AML-193 (cell line): Measurements from ENCODE around the gene PRPSAP2.
"Not testable (repeated sequence)": the region's sequence is repeated elsewhere in the genome, so short reads cannot be mapped to it uniquely, and the experiment has no call there.

Source experiments
- DNase-seq, 2 experiments: peaks; one replicate each; lab custom pipeline; 2025; lab: John Stamatoyannopoulos, UW

The PRPSAP2 gene

GRCh38 chr17:18857864-18858566 lies at the start of gene PRPSAP2:
TSS of gene PRPSAP2 (plus strand) at chr17:18858131. CDS start at chr17:18865834, 7,703 bp downstream.
- DNase-seq: peak; percentile 66 to 67

- not testable (repeated sequence) for DNase-seq
These were observed 42.0 kb upstream of the PRPSAP2 start for GRCh38 chr17:18815924-18816323.

DNA sequence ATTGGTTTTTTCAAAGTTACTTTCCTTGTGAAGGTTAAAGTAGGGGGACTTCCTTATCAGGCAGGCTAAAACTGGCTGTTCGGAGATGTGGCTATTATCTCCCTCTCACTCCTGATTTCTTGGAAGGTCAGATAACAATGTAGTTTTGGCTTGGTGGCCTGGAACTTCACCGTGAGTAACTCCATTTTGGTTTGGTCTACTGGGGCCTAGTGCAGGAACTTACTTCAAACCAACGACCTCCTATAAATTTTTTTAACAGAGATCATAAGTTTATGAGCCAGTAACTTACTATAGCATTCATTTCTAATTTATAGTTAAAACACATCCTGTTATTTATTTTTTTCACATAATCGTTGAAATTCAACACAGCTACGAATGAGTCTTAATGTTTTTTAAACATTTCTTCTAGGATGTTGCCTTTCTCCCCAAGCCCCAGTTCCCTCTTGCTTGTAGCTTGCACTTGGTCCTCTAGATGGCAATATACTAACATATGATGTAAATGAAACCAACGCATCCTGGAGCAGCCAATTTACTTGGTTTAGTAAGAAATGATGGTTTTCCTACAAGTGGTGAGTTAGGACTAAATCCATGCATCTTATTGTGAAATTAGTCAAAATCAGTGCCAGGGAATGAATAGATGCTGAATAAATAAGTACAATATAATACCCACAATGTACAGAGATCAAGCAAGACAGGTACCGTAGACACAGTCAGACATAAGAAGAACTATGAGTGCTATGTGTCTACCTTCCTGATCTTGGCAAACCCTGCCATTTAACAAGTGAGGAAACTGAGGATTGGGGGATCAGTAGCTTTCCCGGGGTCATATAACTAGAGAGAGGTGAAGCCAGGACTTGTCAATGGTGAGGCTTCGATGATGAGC lies 41.2 kb upstream of the PRPSAP2 start:
- DNase-seq: peak; percentile 4 to 18

DNA sequence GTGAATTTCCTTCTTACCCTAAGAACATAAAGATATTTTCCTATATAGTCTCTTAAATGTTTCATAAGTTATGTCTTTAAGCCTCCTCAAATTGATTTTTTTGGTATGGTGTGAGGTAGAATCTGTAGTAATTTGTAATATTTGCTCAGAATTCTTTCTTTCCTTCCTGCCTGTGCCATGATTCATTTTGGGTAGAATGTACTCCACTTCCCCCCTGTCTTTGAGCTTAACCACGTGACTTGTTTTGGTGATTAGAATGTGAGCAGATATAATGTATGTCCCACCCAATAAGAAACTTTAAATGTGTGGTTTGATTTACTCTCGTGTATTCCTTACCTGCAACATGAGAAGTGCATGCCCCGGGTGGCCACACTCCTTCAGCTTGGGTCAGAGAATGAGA lies 36.5 kb upstream of the PRPSAP2 start:
- DNase-seq: not testable (repeated sequence)

DNA sequence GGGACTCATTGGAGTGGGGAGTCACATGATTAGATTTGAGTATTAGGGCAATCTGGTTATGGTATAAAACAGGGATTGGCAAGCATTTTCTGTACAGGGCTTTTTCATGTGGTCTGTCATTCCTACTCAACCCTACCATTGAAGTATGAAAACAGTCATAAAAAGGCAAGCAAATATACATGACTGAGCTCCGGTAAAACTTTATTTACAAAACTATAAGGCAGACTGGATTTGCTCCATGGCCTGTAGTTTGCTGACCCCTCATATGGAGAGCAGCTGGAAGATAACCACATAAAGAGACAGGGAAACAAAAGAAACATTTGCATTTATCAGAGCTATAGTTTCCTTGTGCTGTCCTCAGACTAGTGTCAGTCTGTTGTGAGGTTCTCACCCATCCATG lies 30.3 kb upstream of the PRPSAP2 start:
- DNase-seq: not testable (repeated sequence)

GRCh38 chr17:18848501-18848900 lies 9.4 kb upstream of the PRPSAP2 start:
- DNase-seq: no peak

DNA sequence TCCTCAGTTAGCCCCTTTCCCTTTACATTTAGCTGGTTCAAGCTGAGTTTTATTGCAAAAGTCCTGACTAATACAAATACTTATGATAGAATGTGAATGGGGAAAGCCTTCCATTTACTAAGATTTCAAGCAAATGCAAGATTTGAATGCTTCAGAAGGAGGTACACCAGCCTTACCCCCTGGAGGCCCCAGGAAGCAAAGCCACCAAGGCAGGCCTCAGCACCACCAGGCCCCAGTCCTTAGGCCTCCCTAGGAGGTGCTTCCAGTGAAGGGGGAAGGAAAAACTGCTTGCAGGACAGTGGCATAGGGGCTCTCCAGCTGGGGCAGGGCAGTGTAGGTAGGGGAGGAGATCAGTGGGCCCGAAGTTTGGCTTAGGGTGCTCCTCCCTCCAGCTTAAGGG lies 7.3 kb upstream of the PRPSAP2 start:
- DNase-seq: no peak

- DNase-seq: no peak
These were observed 6.7 kb upstream of the PRPSAP2 start for GRCh38 chr17:18851201-18851600.

DNA sequence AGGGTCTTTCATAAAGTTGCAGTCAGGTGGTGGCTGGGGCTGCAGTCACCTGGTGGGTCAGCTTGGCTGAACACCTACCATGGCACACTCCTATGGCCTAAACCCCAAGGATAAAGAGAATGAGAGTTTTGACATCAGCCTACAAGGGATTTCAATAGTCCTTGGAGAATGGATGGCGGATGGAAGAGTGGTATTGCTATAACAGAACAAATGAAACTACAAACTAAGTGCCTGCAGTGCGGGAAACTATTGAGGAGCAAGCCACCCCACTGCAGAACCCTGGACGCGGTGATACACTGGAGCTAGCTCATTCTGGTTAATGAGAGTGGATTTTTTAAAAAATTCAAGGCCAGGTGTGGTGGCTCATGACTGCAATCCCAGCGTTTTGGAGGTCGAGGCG lies 3.0 kb upstream of the PRPSAP2 start:
- DNase-seq: no peak

DNA sequence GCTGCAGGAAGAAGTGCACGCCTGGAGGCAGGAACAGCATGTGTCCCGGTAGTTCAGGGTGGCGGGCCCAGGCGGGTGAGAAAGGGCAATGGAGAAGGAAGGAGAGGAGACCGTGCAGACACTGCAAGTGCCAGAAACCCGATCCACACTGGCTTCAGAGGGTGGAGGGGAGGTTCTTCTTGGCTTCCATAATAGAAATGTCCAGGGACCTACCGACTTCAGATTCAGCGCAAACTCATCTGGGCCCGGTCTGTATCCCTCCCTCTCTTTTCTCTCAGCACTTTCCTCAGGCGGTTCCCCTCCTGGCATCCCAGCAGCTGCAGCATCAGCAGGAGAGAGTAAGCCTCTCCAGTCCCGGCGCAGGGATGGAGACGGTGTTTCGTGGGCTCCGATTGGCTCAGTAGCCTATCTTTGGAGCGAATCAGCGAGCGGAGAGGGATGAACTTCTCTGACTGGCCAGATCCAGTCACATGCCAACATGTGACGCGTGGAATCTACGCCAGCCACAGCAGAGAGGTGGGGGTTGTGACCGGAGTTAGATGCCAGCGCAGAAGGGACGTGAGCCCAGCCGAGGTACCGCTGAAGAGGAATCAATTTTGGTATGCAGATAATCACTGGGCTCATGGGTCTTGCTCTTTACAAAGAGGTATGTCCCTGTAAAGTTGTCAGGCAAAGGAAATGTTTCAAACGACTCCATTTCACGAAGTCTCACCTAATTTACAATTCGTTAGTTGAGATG lies 1.9 kb upstream of the PRPSAP2 start:
- DNase-seq: peak; percentile 53 to 62

- no peak for DNase-seq
These were observed 1.4 kb upstream of the PRPSAP2 start for GRCh38 chr17:18856570-18856915.

- DNase-seq: no peak
These were observed 775 bp downstream of the PRPSAP2 start for GRCh38 chr17:18858567-18859245.

- no peak for DNase-seq
These were observed 1.3 kb downstream of the PRPSAP2 start for GRCh38 chr17:18859256-18859655.

GRCh38 chr17:18860161-18860972 lies 2.4 kb downstream of the PRPSAP2 start:
- DNase-seq: peak in 1 of 2 experiments; percentile 2

- DNase-seq: no peak
These were observed 4.1 kb downstream of the PRPSAP2 start for GRCh38 chr17:18862011-18862410.

- DNase-seq: not testable (repeated sequence)
These were observed 7.1 kb downstream of the PRPSAP2 start for GRCh38 chr17:18864996-18865395.

- DNase-seq: no peak
These were observed 9.2 kb downstream of the PRPSAP2 start for GRCh38 chr17:18866866-18867813.

DNA sequence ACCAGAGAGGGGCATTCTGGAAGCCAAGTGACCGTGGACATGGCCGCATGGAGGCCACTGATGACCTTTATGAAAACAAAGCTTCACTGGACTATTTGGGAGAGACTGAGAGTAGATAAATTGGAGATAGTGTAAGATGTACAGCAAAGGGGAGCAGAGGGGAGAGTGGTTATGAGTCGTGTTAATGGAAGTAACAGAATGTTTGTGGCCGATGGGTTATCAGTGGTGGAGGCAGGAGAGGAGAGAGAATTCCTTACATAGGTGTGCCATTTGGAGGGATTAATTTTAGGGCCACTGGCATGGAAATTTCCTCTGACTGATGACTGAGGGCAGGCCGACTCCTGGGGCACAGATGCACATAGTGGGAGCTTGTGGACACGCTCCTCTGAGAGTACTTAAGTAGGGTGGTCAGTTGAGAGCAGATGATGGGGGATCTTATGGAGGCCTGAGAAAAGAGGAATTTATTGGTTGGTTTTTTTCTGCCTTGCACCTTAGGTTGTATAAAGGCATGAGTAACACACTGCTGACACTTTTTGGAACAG lies 19.2 kb downstream of the PRPSAP2 start:
- DNase-seq: no peak

DNA sequence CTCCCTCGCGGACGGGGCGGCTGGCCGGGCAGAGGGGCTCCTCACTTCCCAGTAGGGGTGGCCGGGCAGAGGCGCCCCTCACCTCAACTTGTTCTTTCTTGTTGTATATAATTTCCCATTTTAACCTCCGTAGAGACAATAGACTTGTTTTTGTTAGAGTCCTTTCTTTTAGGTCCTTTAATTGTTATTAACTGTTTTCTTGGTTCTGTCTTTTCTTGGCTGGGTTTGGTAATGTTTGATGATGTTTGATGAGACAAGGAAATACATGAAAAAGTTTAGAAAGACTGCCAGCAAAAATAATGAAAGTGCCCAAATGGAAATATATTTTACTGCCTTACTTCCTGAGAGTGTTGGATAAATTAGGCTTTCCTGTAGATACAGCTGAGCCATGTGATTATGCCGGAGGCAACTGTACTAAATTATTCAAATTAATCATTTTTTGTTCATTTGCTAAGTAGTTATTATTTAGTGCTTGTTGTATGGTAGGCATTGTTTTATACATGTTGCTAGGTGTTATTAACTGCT lies 30.9 kb downstream of the PRPSAP2 start:
- DNase-seq: no peak
